GM23248 (cell line): ENCODE data around the gene ERP27. TPM values are rescaled to one million over a fixed set of nuclear protein-coding genes. Genes with fewer than 3 reads are reported as not detected.

ENCODE experiments used
- DNase-seq: peaks from one replicate; pipeline ENCODE4 v3.0.0-alpha.2; 2015
- H2AFZ ChIP-seq: fragments of 200-600 bp; sonication (generic); 2 replicates; pipeline ENCODE4 v1.6.1; 2016; ENCODE audit warnings: antibody characterized with exemption
- H3F3A ChIP-seq: fragments of 200-600 bp; sonication (generic); 2 replicates; pipeline ENCODE4 v1.6.1; 2016; ENCODE audit warnings: mild to moderate bottlenecking, antibody characterized with exemption, mixed run types; ENCODE audit not compliant: insufficient read depth
- H3K27ac ChIP-seq: fragments of 200-600 bp; sonication (generic); 2 replicates; pipeline ENCODE4 v1.5.1; 2016; ENCODE audit warnings: mild to moderate bottlenecking
- H3K27me3 ChIP-seq: fragments of 200-600 bp; sonication (generic); replicated peaks from 2 replicates; pipeline ENCODE4 v1.6.1; 2016; ENCODE audit warnings: mild to moderate bottlenecking; ENCODE audit not compliant: insufficient read depth
- H3K36me3 ChIP-seq: fragments of 200-600 bp; sonication (generic); 2 replicates; pipeline ENCODE4 v1.6.1; 2016; ENCODE audit warnings: low read depth, mild to moderate bottlenecking
- H3K4me1 ChIP-seq: fragments of 200-600 bp; sonication (generic); 2 replicates; pipeline ENCODE4 v1.6.1; 2016; ENCODE audit warnings: mild to moderate bottlenecking; ENCODE audit not compliant: insufficient read depth
- H3K4me2 ChIP-seq: fragments of 200-600 bp; sonication (generic); one replicate; pipeline ENCODE4 v1.6.1; 2016; ENCODE audit warnings: mild to moderate bottlenecking; ENCODE audit not compliant: unreplicated experiment
- H3K4me3 ChIP-seq: fragments of 200-600 bp; sonication (generic); 2 replicates; pipeline ENCODE4 v1.5.1; 2016; ENCODE audit warnings: mild to moderate bottlenecking
- H3K79me2 ChIP-seq: fragments of 200-600 bp; sonication (generic); 2 replicates; pipeline ENCODE4 v1.6.1; 2016; ENCODE audit warnings: mild to moderate bottlenecking; ENCODE audit not compliant: insufficient read depth
- H3K9ac ChIP-seq: fragments of 200-600 bp; sonication (generic); 2 replicates; pipeline ENCODE4 v1.6.1; 2016; ENCODE audit warnings: mild to moderate bottlenecking
- H3K9me2 ChIP-seq: fragments of 200-600 bp; sonication (generic); 2 replicates; pipeline ENCODE4 v1.6.1; 2016; ENCODE audit warnings: mixed run types, mild to moderate bottlenecking, moderate library complexity; ENCODE audit not compliant: insufficient read depth
- H3K9me3 ChIP-seq: fragments of 200-600 bp; sonication (generic); one replicate; pipeline ENCODE4 v1.6.1; 2017; ENCODE audit warnings: low read depth
- H4K20me1 ChIP-seq: fragments of 200-600 bp; sonication (generic); 2 replicates; pipeline ENCODE4 v1.6.0; 2016; ENCODE audit not compliant: insufficient read depth
- EZH2 ChIP-seq: fragments of 200-600 bp; sonication (generic); IDR thresholded peaks from 2 replicates; pipeline ENCODE4 v1.6.1; 2018; ENCODE audit warnings: antibody characterized with exemption, mild to moderate bottlenecking; ENCODE audit not compliant: insufficient read depth, poor library complexity, severe bottlenecking
- EZH2phosphoT487 ChIP-seq: fragments of 200-600 bp; sonication (generic); IDR thresholded peaks from 2 replicates; pipeline ENCODE4 v1.6.1; 2018; ENCODE audit warnings: antibody characterized with exemption, moderate library complexity, mild to moderate bottlenecking, low read depth; ENCODE audit not compliant: insufficient read depth
- WGBS, 2 experiments: methylation state at CpG; one replicate each; pipeline ENCODE4 v1.1.6; 2015 to 2017; ENCODE audit warnings: low lambda C conversion rate in 2 of 2, low coverage in 1 of 2; ENCODE audit errors: missing lambda C conversion rate in 2 of 2; 5-methylcytosine and 5-hydroxymethylcytosine counted together
- in situ Hi-C: fragments of 300-500 bp; cut with MboI; formaldehyde crosslinking; loops from 2 replicates; pipeline ENCODE4 v1.15.0; 2020
- polyA plus RNA-seq: library from polyadenylated mRNA; unstranded; fragments of >200 nt; fragmentation: Nextera tagmentation; extraction: Ambion mirVana; gene quantifications from 2 replicates; pipeline ENCODE4 v1.2.1, GENCODE V29; 2016
- total RNA-seq: library from RNA; depleted of rRNA; stranded (reverse); fragments of >200 nt; shearing (Covaris generic); gene quantifications from 2 replicates; pipeline ENCODE4 v1.2.3, GENCODE V29; 2014

Gene ERP27
- total and polyA plus RNA-seq, 2 experiments from 2014 or later = not detected

DNA sequence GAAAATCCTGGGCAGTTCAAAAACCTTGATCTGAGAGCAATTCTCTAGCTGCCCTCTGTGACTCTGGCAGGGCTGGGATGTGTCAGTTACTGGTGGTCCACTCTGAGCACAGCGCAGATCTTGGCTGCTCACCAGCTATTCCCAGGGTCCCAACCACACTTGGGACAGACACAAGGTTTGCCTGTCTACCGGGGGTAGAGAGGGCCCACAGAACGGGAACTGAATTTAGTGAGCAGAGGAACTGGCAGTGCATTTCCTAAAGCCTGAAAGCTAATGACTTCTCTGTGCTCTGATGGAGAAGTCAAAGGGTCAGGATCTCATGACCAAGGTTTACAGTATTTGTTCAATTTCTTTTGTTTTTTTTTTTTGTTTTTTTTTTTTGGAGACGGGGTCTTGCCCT is 37.1 kb upstream of the ERP27 start:
- no peak for DNase-seq
- Histone ChIP-seq H3K4me1 (no peaks in the 10 kb centered on the region), H3K9me2 (no peaks in the 10 kb centered on the region), H3K4me3 (no peak overlapping the region), H3K4me2 (no peak overlapping the region), H3K36me3 (no peaks in the 10 kb centered on the region), H3K27me3 (peaks cover 15% of the 10 kb centered on the region; the same call in 1 of the 2 replicates), H3K27ac (no peak overlapping the region), H3F3A (no peaks in the 10 kb centered on the region), H3K79me2 (no peaks in the 10 kb centered on the region), H3K9me3 (no peaks in the 10 kb centered on the region), H2AFZ (no peak overlapping the region), H4K20me1 (no peaks in the 10 kb centered on the region), H3K9ac (no peak overlapping the region)
- 87% methylated on average over 3 to 4 of the region's 4 CpGs for WGBS, 2 experiments
- in situ Hi-C loops = no loop called here
- TF ChIP-seq EZH2 (no peak), EZH2phosphoT487 (no peak)

DNA sequence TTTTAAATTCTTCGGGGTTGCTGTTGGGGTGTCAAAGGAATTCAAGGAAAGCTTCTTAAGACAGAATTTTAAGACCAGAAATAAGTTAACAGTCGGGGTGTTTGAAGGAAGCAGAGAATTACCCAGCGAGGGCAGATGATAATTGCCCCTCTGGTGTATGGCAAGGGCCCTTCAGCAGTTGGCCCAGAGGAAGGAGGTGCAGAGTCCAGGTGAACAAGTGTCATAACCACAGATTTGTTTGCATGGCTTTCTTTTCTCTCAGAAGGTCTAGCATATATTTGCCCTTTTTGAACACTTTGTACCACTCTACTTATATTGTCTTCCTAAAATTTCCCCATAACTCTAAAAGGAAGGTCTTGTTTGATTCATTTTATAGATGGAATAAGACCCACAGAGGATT is 36.3 kb upstream of the ERP27 start:
- Histone ChIP-seq H3K27ac (no peak overlapping the region), H3K79me2 (no peaks in the 10 kb centered on the region), H3K27me3 (peaks cover 15% of the 10 kb centered on the region; the same call in 1 of the 2 replicates), H3K4me3 (no peak overlapping the region), H3K4me2 (no peak overlapping the region), H3K9ac (no peak overlapping the region), H4K20me1 (no peaks in the 10 kb centered on the region), H3K9me3 (no peaks in the 10 kb centered on the region), H2AFZ (no peak overlapping the region), H3K4me1 (no peaks in the 10 kb centered on the region), H3K9me2 (no peaks in the 10 kb centered on the region), H3K36me3 (no peaks in the 10 kb centered on the region), H3F3A (no peaks in the 10 kb centered on the region)
- no peak for DNase-seq
- in situ Hi-C loops = no loop called here
- TF ChIP-seq EZH2phosphoT487 (no peak), EZH2 (no peak)
- 38 to 61% methylated on average over 3 of the region's 3 CpGs for WGBS, 2 experiments

DNA sequence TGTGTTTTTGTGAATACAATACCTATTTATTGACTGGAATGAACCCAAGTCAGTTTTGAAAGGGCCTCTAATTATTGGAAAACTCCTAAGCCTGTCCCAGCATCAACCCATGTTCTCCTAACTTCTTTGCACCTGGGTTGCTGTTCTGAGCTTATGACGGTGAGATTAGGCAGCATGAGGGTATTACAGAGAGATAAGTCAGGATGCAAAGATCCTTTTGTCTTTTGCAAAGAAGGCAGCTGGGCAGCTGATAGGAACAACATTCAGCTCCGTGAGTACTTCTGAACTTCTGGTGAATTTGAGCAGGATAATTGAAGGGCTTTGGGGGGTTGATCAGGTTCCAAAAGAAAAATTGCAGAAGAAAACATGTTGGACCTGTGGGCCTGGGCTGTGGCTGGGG is 34.5 kb upstream of the ERP27 start, which contains the start of gene PDE6H:
Gene PDE6H (plus strand): TSS at position 227 of the 400 bp plus-strand sequence. CDS start 4,971 bp downstream, outside the sequence.
- TF ChIP-seq EZH2 (no peak), EZH2phosphoT487 (no peak)
- Histone ChIP-seq H3K9me3 (no peaks in the 10 kb centered on the region), H3K4me1 (no peaks in the 10 kb centered on the region), H3K9ac (no peak within 1 kb of the TSS), H3K79me2 (no peaks in the 10 kb centered on the region), H3K36me3 (no peaks in the 10 kb centered on the region), H3K9me2 (no peaks in the 10 kb centered on the region), H2AFZ (no peak within 1 kb of the TSS), H3K27ac (no peak within 1 kb of the TSS), H3F3A (no peaks in the 10 kb centered on the region), H3K4me2 (no peak within 1 kb of the TSS), H4K20me1 (no peaks in the 10 kb centered on the region), H3K27me3 (0 out of 2 replicates have a peak, but pooled peaks cover 4% of the 10 kb centered on the region), H3K4me3 (no peak within 1 kb of the TSS)
- no peak for DNase-seq
- in situ Hi-C loops = no loop called here
- WGBS, 2 experiments = 46 to 58% methylated on average over 2 of the region's 2 CpGs

DNA sequence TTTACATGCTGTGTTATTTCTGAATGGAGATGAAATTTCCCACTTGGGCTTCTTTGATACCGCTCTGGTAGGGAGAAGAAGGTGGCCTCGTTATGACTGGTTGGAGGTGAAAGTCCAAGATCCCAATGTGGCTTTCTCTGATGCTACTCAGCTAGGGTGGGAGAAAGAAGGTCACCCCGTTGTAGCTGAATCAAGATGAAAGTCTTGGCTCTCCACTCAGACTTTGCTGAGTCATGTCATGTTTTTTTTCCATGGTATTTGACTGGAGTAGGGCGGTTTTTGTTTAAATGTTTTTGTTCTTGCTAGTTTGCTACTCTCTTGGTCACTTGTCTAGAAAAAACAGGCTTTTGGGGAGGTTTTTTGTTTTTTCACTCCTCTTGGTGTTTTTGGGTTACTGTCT is 32.1 kb upstream of the ERP27 start:
- Histone ChIP-seq H3K9me3 (no peaks in the 10 kb centered on the region), H3K9me2 (no peaks in the 10 kb centered on the region), H2AFZ (no peak overlapping the region), H3K27me3 (0 out of 2 replicates have a peak, but pooled peaks cover 4% of the 10 kb centered on the region), H3K4me3 (no peak overlapping the region), H3K4me2 (no peak overlapping the region), H3K4me1 (no peaks in the 10 kb centered on the region), H4K20me1 (no peaks in the 10 kb centered on the region), H3K27ac (no peak overlapping the region), H3K79me2 (no peaks in the 10 kb centered on the region), H3K36me3 (no peaks in the 10 kb centered on the region), H3F3A (no peaks in the 10 kb centered on the region), H3K9ac (no peak overlapping the region)
- in situ Hi-C loops = no loop called here
- DNase-seq = no peak
- TF ChIP-seq EZH2 = no peak
- TF ChIP-seq EZH2phosphoT487 = no peak
- WGBS, 2 experiments = 57 to 70% methylated on average over 4 of the region's 4 CpGs

DNA sequence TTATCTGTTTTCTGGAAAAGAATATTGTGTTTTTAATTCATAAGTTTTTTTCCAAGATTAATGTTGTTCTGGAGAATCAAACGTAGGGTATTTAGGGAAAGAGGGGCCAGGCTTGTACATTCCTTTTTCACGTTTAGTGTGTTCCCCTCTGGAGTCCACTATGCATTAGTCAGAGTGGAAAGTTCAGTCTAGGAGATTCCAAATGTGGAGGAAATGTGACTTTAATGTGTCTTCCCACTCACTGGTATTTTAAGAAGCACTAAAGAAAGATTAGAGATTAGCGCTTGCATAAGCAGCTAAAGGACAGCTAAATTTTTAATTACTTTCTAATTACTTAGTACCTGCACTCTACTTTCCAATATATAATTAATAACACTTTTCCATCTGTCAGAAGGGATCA is 30.1 kb upstream of the ERP27 start:
- no peaks in the 10 kb centered on the region for H3K9me3 ChIP-seq
- 61 to 65% methylated on average over 3 of the region's 3 CpGs for WGBS, 2 experiments

More for the DNA sequence above, 30.1 kb upstream of the ERP27 start:
- H3K27ac ChIP-seq = no peak overlapping the region
- H3K4me3 ChIP-seq = no peak overlapping the region
- H3K4me1 ChIP-seq = no peaks in the 10 kb centered on the region
- no peaks in the 10 kb centered on the region for H3K9me2 ChIP-seq
- H3F3A ChIP-seq = no peaks in the 10 kb centered on the region
- no peak overlapping the region for H2AFZ ChIP-seq
- no peaks in the 10 kb centered on the region for H3K36me3 ChIP-seq
- H3K4me2 ChIP-seq = no peak overlapping the region
- no peaks in the 10 kb centered on the region for H4K20me1 ChIP-seq
- TF ChIP-seq EZH2phosphoT487 (no peak), EZH2 (no peak)
- H3K9ac ChIP-seq = no peak overlapping the region
- no peaks in the 10 kb centered on the region for H3K79me2 ChIP-seq
- in situ Hi-C loops = no loop called here
- H3K27me3 ChIP-seq = no peaks in the 10 kb centered on the region
- no peak for DNase-seq
